GM23248 (cell line): ENCODE results near the gene KRTAP5-6. TPM values are rescaled to one million over a fixed set of nuclear protein-coding genes. Genes with fewer than 3 reads are reported as not detected.

Experiments
- DNase-seq: peaks from one replicate; pipeline ENCODE4 v3.0.0-alpha.2; 2015
- H2AFZ ChIP-seq: fragments of 200-600 bp; sonication (generic); 2 replicates; pipeline ENCODE4 v1.6.1; 2016; ENCODE audit warnings: antibody characterized with exemption
- H3F3A ChIP-seq: fragments of 200-600 bp; sonication (generic); 2 replicates; pipeline ENCODE4 v1.6.1; 2016; ENCODE audit warnings: mild to moderate bottlenecking, antibody characterized with exemption, mixed run types; ENCODE audit not compliant: insufficient read depth
- H3K27ac ChIP-seq: fragments of 200-600 bp; sonication (generic); 2 replicates; pipeline ENCODE4 v1.5.1; 2016; ENCODE audit warnings: mild to moderate bottlenecking
- H3K27me3 ChIP-seq: fragments of 200-600 bp; sonication (generic); replicated peaks from 2 replicates; pipeline ENCODE4 v1.6.1; 2016; ENCODE audit warnings: mild to moderate bottlenecking; ENCODE audit not compliant: insufficient read depth
- H3K36me3 ChIP-seq: fragments of 200-600 bp; sonication (generic); 2 replicates; pipeline ENCODE4 v1.6.1; 2016; ENCODE audit warnings: low read depth, mild to moderate bottlenecking
- H3K4me1 ChIP-seq: fragments of 200-600 bp; sonication (generic); 2 replicates; pipeline ENCODE4 v1.6.1; 2016; ENCODE audit warnings: mild to moderate bottlenecking; ENCODE audit not compliant: insufficient read depth
- H3K4me2 ChIP-seq: fragments of 200-600 bp; sonication (generic); one replicate; pipeline ENCODE4 v1.6.1; 2016; ENCODE audit warnings: mild to moderate bottlenecking; ENCODE audit not compliant: unreplicated experiment
- H3K4me3 ChIP-seq: fragments of 200-600 bp; sonication (generic); 2 replicates; pipeline ENCODE4 v1.5.1; 2016; ENCODE audit warnings: mild to moderate bottlenecking
- H3K79me2 ChIP-seq: fragments of 200-600 bp; sonication (generic); 2 replicates; pipeline ENCODE4 v1.6.1; 2016; ENCODE audit warnings: mild to moderate bottlenecking; ENCODE audit not compliant: insufficient read depth
- H3K9ac ChIP-seq: fragments of 200-600 bp; sonication (generic); 2 replicates; pipeline ENCODE4 v1.6.1; 2016; ENCODE audit warnings: mild to moderate bottlenecking
- H3K9me2 ChIP-seq: fragments of 200-600 bp; sonication (generic); 2 replicates; pipeline ENCODE4 v1.6.1; 2016; ENCODE audit warnings: mixed run types, mild to moderate bottlenecking, moderate library complexity; ENCODE audit not compliant: insufficient read depth
- H3K9me3 ChIP-seq: fragments of 200-600 bp; sonication (generic); one replicate; pipeline ENCODE4 v1.6.1; 2017; ENCODE audit warnings: low read depth
- H4K20me1 ChIP-seq: fragments of 200-600 bp; sonication (generic); 2 replicates; pipeline ENCODE4 v1.6.0; 2016; ENCODE audit not compliant: insufficient read depth
- EZH2 ChIP-seq: fragments of 200-600 bp; sonication (generic); IDR thresholded peaks from 2 replicates; pipeline ENCODE4 v1.6.1; 2018; ENCODE audit warnings: antibody characterized with exemption, mild to moderate bottlenecking; ENCODE audit not compliant: insufficient read depth, poor library complexity, severe bottlenecking
- EZH2phosphoT487 ChIP-seq: fragments of 200-600 bp; sonication (generic); IDR thresholded peaks from 2 replicates; pipeline ENCODE4 v1.6.1; 2018; ENCODE audit warnings: antibody characterized with exemption, moderate library complexity, mild to moderate bottlenecking, low read depth; ENCODE audit not compliant: insufficient read depth
- WGBS, 2 experiments: methylation state at CpG; one replicate each; pipeline ENCODE4 v1.1.6; 2015 to 2017; ENCODE audit warnings: low lambda C conversion rate in 2 of 2, low coverage in 1 of 2; ENCODE audit errors: missing lambda C conversion rate in 2 of 2; 5-methylcytosine and 5-hydroxymethylcytosine counted together
- in situ Hi-C: fragments of 300-500 bp; cut with MboI; formaldehyde crosslinking; loops from 2 replicates; pipeline ENCODE4 v1.15.0; 2020
- polyA plus RNA-seq: library from polyadenylated mRNA; unstranded; fragments of >200 nt; fragmentation: Nextera tagmentation; extraction: Ambion mirVana; gene quantifications from 2 replicates; pipeline ENCODE4 v1.2.1, GENCODE V29; 2016
- total RNA-seq: library from RNA; depleted of rRNA; stranded (reverse); fragments of >200 nt; shearing (Covaris generic); gene quantifications from 2 replicates; pipeline ENCODE4 v1.2.3, GENCODE V29; 2014

Gene KRTAP5-6
- total and polyA plus RNA-seq, 2 experiments from 2014 or later, result not detected

- H3K4me1 ChIP-seq, result no peaks in the 10 kb centered on the region
- TF ChIP-seq EZH2 (no peak), EZH2phosphoT487 (no peak)
- in situ Hi-C loops, result no loop called here
- peaks cover 10% of the 10 kb centered on the region; the same call in 1 of the 2 replicates for H3F3A ChIP-seq
- no peaks in the 10 kb centered on the region for H3K79me2 ChIP-seq
- no peaks in the 10 kb centered on the region for H3K9me2 ChIP-seq
- H3K27me3 ChIP-seq, result peaks cover 18% of the 10 kb centered on the region
- no peak overlapping the region for H3K9ac ChIP-seq
- H2AFZ ChIP-seq, result no peak overlapping the region
- H3K4me2 ChIP-seq, result no peak overlapping the region
- H4K20me1 ChIP-seq, result no peaks in the 10 kb centered on the region
- no peak overlapping the region for H3K27ac ChIP-seq
- WGBS, 2 experiments, result 22 to 36% methylated on average over 12 to 13 of the region's 13 CpGs
- H3K4me3 ChIP-seq, result no peak overlapping the region
- peak; percentile 18 for DNase-seq
- no peaks in the 10 kb centered on the region for H3K9me3 ChIP-seq
- no peaks in the 10 kb centered on the region for H3K36me3 ChIP-seq
Observed at GRCh38 chr11:1732418-1733008, 35.5 kb downstream of the KRTAP5-6 start.

GRCh38 chr11:1733009-1733715 is 36.2 kb downstream of the KRTAP5-6 start:
- H3K4me1 ChIP-seq, result no peaks in the 10 kb centered on the region
- H3K27ac ChIP-seq, result no peak overlapping the region
- no peak for TF ChIP-seq EZH2
- no peak for TF ChIP-seq EZH2phosphoT487
- H4K20me1 ChIP-seq, result no peaks in the 10 kb centered on the region
- no peak overlapping the region for H3K9ac ChIP-seq
- no peaks in the 10 kb centered on the region for H3K9me2 ChIP-seq
- no peaks in the 10 kb centered on the region for H3K36me3 ChIP-seq
- no peak for DNase-seq
- H3K4me3 ChIP-seq, result no peak overlapping the region
- H3K9me3 ChIP-seq, result no peaks in the 10 kb centered on the region
- H2AFZ ChIP-seq, result no peak overlapping the region
- H3K4me2 ChIP-seq, result no peak overlapping the region
- in situ Hi-C loops, result no loop called here
- peaks cover 11% of the 10 kb centered on the region for H3K27me3 ChIP-seq
- H3K79me2 ChIP-seq, result no peaks in the 10 kb centered on the region
- peaks cover 10% of the 10 kb centered on the region; the same call in 1 of the 2 replicates for H3F3A ChIP-seq
- WGBS, 2 experiments, result 52 to 53% methylated on average over 13 to 14 of the region's 14 CpGs

GRCh38 chr11:1733716-1734640 is 37.0 kb downstream of the KRTAP5-6 start:
- Histone ChIP-seq H3K9me2 (no peaks in the 10 kb centered on the region), H3K9ac (no peak overlapping the region), H3K4me3 (no peak overlapping the region), H4K20me1 (no peaks in the 10 kb centered on the region), H3K27ac (no peak overlapping the region), H3K4me2 (no peak overlapping the region), H3K4me1 (no peaks in the 10 kb centered on the region), H3K9me3 (no peaks in the 10 kb centered on the region), H2AFZ (no peak overlapping the region), H3K79me2 (no peaks in the 10 kb centered on the region), H3K36me3 (no peaks in the 10 kb centered on the region), H3K27me3 (peaks cover 3% of the 10 kb centered on the region), H3F3A (peaks cover 10% of the 10 kb centered on the region; the same call in 1 of the 2 replicates)
- in situ Hi-C loops, result no loop called here
- TF ChIP-seq EZH2phosphoT487 (no peak), EZH2 (no peak)
- 67 to 71% methylated on average over 28 of the region's 28 CpGs for WGBS, 2 experiments
- DNase-seq, result no peak

- Histone ChIP-seq H3K79me2 (no peaks in the 10 kb centered on the region), H3K27ac (no peak overlapping the region), H4K20me1 (no peaks in the 10 kb centered on the region), H3F3A (peaks cover 10% of the 10 kb centered on the region; the same call in 1 of the 2 replicates), H3K4me2 (no peak overlapping the region), H3K9me3 (no peaks in the 10 kb centered on the region), H3K9me2 (no peaks in the 10 kb centered on the region), H3K27me3 (peaks cover 3% of the 10 kb centered on the region), H3K9ac (no peak overlapping the region), H3K36me3 (no peaks in the 10 kb centered on the region), H2AFZ (no peak overlapping the region), H3K4me1 (no peaks in the 10 kb centered on the region), H3K4me3 (no peak overlapping the region)
- no peak for TF ChIP-seq EZH2
- TF ChIP-seq EZH2phosphoT487, result no peak
- 32 to 35% methylated on average over 9 to 10 of the region's 10 CpGs for WGBS, 2 experiments
- no peak for DNase-seq
- in situ Hi-C loops, result no loop called here
Observed at GRCh38 chr11:1734641-1735081, 37.7 kb downstream of the KRTAP5-6 start.
